RPMI7951 (cell line): Measurements from ENCODE around the gene SERTAD1. TPM values are rescaled to one million over a fixed set of nuclear protein-coding genes. Genes with fewer than 3 reads are reported as not detected.
"Not testable (repeated sequence)": the region's sequence is repeated elsewhere in the genome, so short reads cannot be mapped to it uniquely, and the experiment has no call there.

Source experiments
- DNase-seq: peaks from one replicate; pipeline ENCODE4 v3.0.0-alpha.2; 2012; ENCODE audit warnings: low read depth
- total RNA-seq: library from RNA; depleted of rRNA; stranded (reverse); fragments of >200 nt; shearing (Covaris generic); gene quantifications from 2 replicates; pipeline ENCODE4 v1.2.3, GENCODE V29; 2014

The SERTAD1 gene
- total RNA-seq, 1 experiment from 2014 or later = 13.2 TPM

DNA sequence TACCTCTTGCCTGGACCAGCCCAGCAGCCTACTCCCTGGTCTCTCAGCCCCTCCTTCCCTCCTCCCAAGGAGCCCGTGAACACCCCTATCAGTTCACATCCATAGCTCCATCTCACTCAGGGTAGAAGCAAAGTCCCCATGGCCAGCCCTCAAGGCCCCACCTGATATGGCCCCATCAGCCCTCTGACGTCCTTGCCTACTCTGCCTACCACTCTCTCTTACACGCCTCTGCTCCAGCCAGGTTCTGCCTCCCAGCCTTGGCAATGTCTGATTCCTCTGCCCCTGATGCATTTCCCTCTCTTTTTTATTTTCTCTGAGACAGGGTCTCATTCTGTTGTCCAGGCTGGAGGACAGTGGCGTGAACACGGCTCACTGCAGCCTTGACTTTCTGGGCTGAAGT lies 26.2 kb upstream of the SERTAD1 start:
- DNase-seq = no peak

DNA sequence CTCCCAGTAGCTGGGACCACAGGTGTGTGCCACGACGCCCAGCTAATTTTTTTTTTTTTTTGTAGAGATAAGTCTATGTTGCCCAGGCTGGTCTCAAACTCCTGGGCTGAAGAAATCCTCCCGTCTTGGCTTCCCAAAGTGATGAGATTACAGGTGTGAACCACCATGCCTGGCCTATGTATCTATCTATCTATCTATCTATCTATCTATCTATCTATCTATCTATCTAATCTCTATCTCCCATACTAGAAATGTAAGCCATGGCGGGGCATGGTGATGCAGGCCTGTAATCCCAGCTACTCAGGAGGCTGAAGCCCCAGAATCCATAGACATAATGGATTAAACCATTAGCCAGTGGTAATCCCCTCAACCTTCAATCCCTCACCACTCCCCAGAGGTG lies 24.9 kb upstream of the SERTAD1 start:
- DNase-seq = no peak

DNA sequence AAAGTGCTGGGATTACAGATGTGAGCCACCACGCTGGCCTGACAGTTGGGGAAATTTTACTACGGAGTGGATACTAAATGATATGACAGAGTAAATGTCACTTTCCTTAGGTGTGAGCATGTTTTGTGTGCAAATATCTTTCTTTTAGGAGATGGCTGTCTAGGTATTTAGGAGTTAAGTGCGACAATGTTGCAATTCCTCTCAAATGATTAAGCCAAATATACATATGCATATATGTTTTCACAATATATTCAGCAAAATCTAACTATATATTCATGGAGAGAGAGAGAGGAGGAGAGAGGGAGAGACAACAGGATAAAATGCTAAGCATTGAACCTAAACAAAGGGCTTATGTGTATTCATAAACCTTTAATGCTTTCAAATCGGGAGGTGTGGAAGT lies 23.7 kb upstream of the SERTAD1 start:
- no peak for DNase-seq

DNA sequence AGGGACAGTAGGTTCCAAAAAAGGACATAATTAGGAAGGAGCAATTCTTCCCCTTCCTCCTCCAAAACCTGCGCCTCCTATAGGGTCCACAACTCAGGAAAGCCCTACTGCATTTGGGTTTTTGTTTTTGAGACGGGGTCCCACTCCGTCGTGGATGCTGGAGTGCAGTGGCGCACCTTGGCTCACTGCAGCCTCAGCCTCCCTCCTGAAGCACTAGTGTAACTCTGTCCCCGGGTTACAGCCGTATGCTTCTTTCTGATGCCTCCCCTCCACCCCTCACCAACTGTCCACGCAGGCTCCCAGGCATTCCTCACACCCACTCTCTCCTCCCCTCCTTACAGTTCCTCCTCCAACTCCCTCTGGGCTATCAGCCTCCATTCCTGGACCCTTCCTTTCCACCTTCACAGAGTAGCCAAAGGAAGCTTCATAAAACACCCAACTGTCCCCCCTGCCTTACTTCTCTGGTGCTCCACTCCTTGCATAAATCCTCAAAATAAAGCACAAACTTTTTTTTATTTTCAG lies 20.5 kb upstream of the SERTAD1 start:
- no peak for DNase-seq

DNA sequence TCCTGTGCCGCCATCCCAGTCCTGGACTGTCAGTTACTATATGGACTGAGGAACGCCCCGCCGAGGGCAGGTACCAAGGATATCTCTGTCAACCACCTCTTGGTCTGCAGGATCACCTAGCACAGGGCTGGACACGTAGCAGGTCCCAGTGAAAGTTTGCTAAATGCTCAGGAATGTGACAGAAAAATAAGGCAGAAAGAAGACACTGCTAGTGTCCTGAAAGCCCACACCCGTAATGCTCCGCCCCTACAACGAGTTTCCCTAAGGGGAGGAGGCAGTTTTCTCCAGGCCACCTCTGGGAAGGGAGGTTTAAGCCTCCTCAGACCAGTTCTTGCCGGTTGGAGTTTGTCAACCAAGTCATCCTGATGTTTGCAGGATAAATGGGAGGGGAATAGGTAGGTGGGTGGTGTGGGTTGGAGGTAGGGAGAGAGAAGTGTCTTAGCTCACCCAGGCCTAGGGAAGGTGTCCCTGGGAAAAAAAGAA lies 20.0 kb upstream of the SERTAD1 start:
- no peak for DNase-seq

DNA sequence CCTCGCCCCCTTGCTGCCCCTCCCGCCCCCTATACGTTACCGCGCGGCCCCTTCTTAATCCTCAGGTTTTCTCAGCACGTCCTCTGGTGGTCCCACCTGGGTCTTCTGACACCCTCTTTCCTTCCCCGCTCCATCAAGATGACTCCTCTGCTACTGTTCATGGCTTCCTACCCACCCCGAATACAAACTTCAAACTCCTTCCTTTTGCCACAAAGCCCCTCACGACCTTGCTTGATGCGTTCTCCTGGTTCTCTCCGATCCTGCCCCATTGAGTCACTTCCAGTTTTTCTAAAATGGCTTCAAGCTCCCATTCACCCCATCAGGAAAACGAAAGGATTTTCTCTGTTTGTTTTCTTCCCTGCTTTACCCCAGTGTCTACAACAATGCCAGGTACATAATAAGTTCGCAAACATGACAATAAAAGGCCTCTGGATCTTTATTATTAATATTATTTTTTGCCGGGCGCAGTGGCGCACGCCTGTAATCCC lies 19.1 kb upstream of the SERTAD1 start:
- no peak for DNase-seq

DNA sequence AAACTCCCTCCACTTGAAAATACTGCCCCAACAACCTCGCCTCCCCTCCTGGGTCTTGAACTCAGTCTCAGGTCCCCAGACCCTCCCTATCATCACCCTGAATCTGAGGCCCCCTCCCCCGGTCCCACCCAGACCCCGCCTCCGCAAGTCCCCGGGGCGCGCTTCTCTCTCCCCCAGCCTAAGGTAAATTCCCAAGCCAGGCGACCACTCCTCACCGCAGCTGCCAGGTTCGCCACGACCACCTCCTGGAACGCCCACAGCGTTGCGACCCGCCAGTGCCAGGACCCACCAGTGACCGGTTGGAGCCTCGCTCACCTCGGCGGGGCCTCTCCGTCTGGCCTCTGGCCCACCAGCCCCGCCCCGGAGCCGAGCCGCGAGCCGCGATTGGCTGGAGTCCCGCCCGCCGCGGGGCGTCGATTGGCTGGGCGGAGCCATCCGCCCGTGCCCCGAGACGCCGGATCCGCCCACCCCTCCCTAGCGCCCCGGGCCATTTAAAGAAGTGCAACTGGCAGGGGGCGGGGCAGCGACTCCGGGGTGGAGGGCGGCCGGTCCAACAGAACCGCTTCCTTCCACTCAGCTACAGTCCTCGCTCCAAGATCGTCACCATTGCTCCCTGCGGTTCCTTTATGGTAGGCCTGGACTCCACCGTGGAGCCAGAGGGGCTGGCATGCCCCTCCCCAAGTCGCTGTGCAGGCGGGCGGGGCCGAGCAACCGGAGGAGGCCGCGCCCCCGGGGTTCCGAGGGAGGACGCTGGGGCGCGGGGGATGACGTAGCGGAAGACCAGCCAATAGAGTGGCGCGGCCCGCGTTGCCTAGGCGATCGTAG lies 18.4 kb upstream of the SERTAD1 start, which contains the start of gene SERTAD3:
Gene SERTAD3, minus strand, starts transcription at position 336 of the 825 bp plus-strand sequence. CDS start 2,255 bp downstream, outside the sequence.
- DNase-seq = peak; percentile 96

DNA sequence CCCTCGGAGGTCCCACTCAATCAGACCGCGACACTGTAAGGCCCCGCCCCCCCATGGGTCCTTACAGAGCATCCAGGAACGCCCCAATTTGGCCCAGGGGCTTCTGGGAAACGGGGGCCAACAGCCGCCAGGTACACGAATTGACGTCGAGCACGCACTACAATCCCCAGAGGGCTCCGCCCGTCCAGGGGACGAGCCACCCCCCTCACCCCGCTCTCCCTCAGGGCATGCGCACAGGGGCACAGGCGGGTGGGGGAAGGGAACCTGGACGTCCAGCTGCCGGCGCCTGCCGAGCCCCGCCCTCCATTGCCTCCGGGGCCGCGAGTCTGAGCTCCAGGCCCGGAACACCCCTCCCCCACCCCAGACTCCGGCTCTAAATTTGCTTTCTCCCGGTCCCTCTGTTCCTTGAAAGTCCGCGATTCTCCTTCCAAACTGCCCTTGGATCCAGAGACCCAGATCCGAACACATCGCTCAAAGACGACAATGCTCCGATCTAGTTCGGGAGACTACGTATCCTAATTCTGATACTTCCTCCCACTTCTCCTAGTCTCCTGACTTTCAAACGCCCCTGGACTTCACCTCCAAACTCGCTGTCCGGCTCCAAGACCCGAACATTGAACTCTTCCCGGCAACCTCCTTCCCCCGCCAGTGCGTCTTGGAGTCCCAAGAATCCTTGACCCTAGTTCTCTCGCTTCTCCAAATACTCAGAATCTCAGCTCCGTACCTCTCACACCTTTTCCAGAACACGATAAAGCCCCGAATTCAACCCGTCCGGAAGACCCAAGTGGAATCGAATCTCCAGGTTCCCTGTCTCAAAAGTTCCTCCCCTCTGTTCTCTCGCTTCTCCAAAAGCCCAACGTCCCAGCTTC lies 17.6 kb upstream of the SERTAD1 start:
- peak; percentile 100 for DNase-seq

DNA sequence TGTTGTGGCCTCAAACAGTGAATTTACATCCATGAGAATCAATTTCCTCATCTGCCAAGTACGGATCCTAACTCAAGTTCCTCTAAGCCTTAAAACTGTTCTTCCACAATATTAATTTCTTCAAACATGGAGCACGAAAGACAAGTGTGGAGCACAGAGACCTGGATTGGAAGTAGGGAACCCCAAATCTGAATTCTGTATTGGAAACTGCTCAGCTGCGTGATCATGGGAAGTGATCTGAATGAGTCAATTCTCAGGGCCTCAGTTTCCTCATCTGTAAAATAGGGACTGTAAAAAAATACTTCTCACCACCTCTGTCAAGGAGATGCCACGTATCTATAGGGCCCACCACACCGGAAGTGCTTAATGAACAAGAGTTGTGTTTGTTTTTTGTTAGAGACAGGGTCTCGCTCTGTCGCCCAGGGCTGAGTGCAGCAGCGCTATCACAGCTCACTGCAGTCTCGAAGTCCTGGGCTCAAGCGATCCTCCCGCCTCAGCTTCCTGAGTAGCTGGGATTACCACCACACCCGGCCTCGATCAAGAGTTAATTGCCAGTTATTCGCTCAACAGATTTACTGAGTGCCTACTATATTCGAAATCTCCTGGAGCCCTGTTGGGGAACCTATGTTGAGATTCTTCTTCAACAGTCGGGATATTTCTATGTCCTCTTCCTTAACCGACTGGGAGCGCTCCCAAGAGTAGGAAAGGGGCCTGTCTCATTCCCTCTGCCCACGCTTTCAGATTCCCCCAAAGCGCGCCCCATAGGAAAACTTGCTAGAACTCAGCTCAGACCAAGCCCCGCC lies 16.7 kb upstream of the SERTAD1 start:
- no peak for DNase-seq

DNA sequence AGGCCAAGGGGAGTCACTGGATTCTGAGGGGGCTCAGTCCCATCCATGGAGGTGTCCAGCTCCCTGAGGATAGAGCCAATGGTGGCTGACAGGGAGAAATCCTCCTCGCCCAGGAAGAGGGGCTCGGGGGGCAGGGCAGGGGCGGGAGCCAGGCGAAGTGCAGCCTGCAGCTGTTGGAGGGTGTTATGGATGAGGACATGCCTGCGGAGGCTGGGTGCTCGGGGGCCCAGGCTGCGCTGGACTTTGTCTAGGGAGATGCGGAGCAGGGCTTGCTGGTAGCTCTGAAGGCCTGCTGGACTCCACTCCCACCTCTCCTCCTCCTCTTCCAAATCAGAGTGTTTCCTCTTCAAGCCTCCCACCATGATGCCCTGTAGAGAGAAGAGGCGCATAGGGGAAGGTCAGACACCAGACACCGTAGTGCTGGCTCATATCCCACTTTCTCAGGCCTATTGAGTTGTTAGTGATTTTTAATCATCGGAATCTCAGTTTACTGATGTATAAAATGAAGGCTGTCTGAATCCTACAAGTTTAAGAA lies 16.0 kb upstream of the SERTAD1 start:
- DNase-seq = no peak

DNA sequence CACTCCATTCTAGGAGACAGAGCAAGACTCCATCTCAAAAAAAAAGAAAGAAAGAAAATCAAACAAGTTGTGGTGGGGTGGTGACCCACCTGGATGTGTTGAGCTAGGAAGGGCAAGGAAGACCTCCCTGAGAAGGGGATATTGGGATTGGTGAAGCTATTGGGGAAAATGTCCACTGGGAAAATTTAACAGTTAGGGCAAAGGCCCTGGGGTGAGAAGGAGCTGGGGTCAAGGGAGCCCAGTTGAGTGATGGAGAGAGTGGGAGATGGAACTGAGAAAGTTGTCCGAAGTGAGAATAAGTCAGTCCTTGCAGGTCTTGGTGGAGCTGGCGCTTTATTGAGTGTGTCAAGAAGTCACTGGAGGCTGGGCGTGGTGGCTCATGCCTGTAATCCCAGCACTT lies 12.5 kb upstream of the SERTAD1 start:
- DNase-seq = no peak

DNA sequence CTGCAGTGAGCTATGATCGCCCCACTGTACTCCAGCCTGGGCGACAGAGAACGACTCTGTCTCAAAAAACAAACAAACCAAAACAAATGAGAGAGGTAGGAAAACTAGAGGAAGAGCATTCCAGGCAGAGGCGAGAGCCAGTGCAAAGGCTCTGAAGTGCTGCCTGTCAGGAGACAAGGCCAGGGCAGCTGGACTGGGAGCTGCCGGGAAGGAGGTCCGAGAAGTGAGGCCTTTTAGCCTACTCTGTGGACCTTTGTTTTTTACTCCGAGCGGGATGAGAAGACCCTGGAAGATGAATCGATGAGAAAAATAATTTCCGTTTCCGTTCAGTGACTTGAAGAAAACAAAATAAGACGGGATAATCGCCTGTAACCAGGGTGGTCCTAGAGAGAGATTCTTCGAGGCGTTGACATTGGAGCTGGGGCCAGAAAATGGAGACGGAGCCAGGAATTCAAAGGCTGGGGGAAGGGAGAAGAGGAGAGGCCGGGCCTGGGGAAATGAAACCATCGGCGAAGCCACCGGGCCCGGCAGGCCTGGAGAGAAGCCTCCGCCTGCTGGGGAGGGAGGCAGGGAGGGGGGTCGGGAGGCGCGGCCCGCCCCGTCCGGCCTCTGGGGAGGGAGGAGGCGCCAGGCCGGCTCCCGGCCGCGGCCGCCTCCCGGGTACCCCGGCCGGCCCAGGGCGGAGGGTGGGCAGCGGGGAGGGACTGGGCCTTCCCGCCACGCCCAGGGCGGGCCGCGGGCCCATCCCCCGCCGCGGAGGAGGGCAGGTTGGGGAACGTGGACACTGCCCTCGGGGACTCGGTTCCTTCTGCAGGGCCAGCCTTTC lies 7.8 kb upstream of the SERTAD1 start:
- DNase-seq = peak; percentile 96

DNA sequence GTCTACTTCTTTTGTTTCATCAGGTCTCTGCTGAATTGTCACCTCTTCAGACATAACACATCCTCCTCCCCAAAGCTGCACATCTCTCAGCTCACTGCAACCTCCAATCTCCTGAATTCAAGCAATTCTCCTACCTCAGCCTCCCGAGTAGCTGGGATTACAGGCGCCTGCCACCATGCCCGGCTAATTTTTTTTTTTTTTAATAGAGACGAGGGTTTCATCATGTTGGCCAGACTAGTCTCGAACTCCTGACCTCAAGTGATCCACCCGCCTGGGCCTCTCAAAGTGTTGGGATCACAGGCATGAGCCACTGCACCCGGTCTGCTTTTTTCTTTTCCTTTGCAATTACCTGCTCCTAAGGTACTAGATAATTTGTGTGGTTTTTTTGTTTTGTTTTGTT lies 7.0 kb upstream of the SERTAD1 start:
- not testable (repeated sequence) for DNase-seq

DNA sequence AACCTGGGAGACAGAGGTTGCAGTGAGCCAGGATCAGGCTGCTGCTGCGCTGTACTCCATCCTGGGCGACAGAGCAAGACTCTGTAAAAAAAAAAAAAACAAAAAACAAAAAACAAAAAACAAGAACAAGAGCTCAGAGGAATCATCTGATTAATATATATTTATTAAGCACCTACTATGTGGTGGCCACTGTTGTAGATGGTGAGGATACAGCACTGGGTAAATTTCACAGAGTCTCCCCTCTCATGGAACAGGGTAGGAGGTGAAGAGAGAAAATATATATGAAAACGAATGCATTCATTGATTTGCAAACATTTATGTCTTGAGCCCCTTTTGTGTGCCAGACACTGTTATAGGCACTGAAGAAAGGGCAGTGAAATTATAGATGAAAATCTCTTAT lies 5.9 kb upstream of the SERTAD1 start:
- DNase-seq = no peak

DNA sequence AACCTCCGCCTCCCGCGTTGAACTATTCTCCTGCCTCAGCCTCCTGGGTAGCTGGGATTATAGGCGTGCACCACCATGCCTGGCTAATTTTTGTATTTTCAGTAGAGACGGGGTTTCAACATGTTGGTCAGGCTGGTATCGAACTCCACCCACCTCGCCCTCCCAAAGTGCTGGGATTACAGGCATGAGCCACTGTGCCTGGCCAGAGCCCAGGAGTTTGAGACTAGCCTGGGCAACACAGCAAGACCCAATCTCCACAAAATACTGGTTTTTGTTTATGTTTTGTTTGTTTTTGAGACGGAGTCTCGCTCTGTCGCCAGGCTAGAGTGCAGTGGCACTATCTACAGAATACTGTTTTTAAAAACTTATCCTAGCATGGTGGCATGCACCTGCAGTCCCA lies 4.5 kb upstream of the SERTAD1 start:
- DNase-seq = not testable (repeated sequence)

DNA sequence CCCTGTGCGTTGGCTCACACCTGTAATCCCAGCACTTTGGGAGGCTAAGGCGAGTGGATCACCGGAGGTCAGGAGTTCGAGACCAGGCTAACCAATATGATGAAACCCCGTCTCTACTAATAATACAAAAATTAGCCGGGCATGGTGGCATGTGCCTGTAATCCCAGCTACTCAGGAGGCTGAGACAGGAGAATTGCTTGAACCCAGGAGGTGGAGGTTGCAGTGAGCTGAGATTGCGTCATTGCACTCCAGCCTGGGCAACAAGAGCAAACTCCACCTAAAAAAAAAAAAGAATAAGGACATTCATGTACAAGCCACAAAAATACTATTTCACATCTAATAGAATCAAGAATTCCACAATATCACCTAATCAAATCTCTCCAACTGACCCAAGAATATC lies 2.4 kb upstream of the SERTAD1 start:
- not testable (repeated sequence) for DNase-seq

DNA sequence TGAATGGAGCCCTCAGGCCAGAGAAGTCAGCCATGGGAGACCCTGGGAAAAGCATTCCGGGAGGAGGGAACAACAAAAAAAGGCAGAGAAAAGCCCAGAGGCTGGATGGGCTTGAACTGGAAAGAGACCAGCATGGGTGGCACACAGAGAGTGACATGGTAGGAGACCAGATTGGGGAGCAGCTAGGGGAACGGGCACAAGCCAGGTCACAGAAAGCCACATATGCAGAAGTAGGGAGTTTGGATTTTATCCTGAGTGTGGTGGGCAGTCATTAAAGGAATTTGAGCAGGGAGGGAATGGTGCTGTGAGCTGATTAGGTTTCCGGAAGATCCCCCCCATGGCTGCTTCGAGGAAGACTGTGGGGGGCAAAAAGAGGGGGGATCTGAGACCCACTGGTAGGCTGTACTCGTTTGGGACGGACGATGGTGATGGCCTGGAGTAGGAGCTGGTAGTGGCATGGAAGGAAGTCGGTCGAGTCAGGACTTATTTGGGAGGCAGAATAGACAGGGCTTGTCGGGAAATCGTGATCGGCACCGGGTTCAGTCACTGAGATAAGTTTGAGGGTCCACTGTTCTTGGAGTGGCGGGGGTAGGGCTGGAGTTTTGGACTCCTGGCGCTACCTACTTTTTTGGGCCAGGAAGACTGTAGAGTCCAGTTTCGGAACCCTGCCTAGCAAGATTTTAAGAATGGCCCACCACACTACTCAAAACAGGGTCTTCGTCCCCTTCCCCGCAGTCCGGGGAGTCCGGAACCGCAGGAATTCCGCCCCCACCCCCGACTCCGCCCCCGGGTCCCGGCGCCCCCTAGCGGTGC lies 949 bp downstream of the SERTAD1 start:
- DNase-seq = peak; percentile 37

DNA sequence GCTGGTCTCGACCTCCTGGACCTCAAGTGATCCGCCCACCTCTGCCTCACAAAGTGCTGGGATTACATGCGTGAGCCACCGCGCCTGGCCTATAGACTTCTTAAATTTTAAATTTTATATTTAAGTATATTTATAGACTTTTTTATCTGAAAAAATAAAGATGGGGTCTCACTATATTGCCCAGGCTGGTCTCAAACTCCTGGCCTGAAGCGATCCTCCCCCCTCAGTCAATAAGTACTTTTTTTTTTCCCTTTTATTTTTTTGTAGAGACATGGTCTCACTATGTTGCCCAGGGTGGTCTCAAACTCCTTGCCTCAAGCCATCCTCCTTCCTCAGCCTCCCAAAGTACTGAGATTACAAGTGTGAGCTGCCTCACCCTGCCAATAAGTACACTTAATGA lies 1.9 kb downstream of the SERTAD1 start:
- DNase-seq = no peak
